ENCODE results near the gene USP48. TPM values are rescaled to one million over a fixed set of nuclear protein-coding genes. Genes with fewer than 3 reads are reported as not detected.

The USP48 gene
- total and polyA plus RNA-seq, 2 of the 8 experiments (the other 6 are each of a cell fraction or from before 2014, with no cell fraction given): 12.8 to 83.5 TPM

DNA sequence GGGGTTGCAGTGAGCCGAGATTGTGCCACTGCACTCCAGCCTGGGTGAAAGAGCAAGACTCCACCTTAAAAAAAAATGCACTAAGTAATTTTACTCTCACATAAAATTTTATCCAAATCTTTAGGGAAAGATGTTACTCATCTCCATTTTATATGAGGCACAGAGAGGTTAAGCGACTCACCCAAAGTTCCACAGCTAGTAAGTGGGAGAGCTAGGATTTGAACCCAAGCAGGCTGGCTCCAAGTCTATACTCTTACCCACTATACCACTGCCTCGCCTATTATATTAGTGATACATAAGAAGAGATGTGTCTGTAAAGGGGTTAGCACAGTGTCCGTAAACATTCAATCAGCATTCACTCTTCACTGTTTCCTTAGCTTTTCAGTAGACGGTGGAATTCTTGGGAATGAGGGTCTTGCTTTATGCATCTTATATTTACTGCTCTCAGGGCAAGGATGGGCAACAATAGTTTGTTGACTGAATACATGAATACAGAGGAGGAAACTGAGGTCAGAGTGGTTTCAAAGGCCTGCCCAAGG, 44.3 kb upstream of the USP48 start:
- Histone ChIP-seq H3K9me3 (ENCODE audit: insufficient read depth in 2 of 2, low read depth in 1 of 2, low read length in 1 of 2) (no peaks in the 10 kb centered on the region), H2BK12ac (ENCODE audit: low read depth, low read length) (no peak overlapping the region), H3K23me2 (ENCODE audit: low read depth, low read length) (no peaks in the 10 kb centered on the region), H2BK5ac (ENCODE audit: low read depth, low read length) (no peak overlapping the region), H2BK20ac (ENCODE audit: low read length) (no peak overlapping the region), H3K79me1 (ENCODE audit: low read depth, low read length) (no peaks in the 10 kb centered on the region), H4K91ac (replicated peaks; ENCODE audit: insufficient read length, low read length) (no peak overlapping the region), H2BK120ac (replicated peaks; ENCODE audit: low read depth, low read length) (no peak overlapping the region), H3K14ac (ENCODE audit: insufficient read length) (no peak overlapping the region), H3K23ac (ENCODE audit: insufficient read length) (no peak overlapping the region), H3K4me2 (ENCODE audit: insufficient read depth in 1 of 2, low read depth in 2 of 2, low read length in 2 of 2) (no peak overlapping the region), H4K20me1 (replicated peaks in 1 of 2; ENCODE audit: control insufficient read depth in 1 of 2, insufficient read depth in 2 of 2, low read length in 2 of 2) (peaks cover 0 to 5% of the 10 kb centered on the region in 2 experiments), H2AK5ac (ENCODE audit: low read depth, low read length) (no peak overlapping the region), H3K36me3 (ENCODE audit: control insufficient read depth in 2 of 4, insufficient read depth in 4 of 4, low read length in 3 of 4) (peaks cover 6 to 53% (median 38%) of the 10 kb centered on the region in 4 experiments; a peak in 7 of 8 replicates), H3K4me1 (replicated peaks in 1 of 4; ENCODE audit: control insufficient read depth in 3 of 4, insufficient read depth in 4 of 4, low read length in 3 of 4) (no peaks in the 10 kb centered on the region; a peak in 1 of 7 replicates), H3K18ac (ENCODE audit: extremely low read depth, low read length) (no peak overlapping the region), H3K4ac (replicated peaks; ENCODE audit: insufficient read length, low read depth, low read length) (no peak overlapping the region), H3K4me3 (ENCODE audit: extremely low read depth in 1 of 4, insufficient read depth in 2 of 4, low read depth in 3 of 4, low read length in 4 of 4) (no peak overlapping the region), H3K27me3 (replicated peaks in 1 of 4; ENCODE audit: control insufficient read depth in 3 of 4, extremely low read depth in 1 of 4, insufficient read depth in 3 of 4, low read length in 3 of 4) (no peaks in the 10 kb centered on the region; a peak in 1 of 7 replicates), H2BK15ac (ENCODE audit: low read length) (no peak overlapping the region), H3K56ac (replicated peaks; ENCODE audit: insufficient read length, low read depth, low read length) (no peak overlapping the region), H4K5ac (ENCODE audit: insufficient read length, low read depth, low read length) (no peak overlapping the region), H4K8ac (ENCODE audit: extremely low read depth, insufficient read depth, low read length) (no peak overlapping the region), H2AFZ (ENCODE audit: low read length) (no peak overlapping the region), H3K9ac (replicated peaks in 1 of 4; ENCODE audit: extremely low read depth in 1 of 4, low read depth in 3 of 4, low read length in 3 of 4) (no peak overlapping the region), H3K79me2 (ENCODE audit: control insufficient read depth in 1 of 2, insufficient read depth in 2 of 2, low read length in 2 of 2) (no peaks in the 10 kb centered on the region), H3K27ac (ENCODE audit: low read depth, low read length) (no peak overlapping the region)
- 88% methylated on average over 5 of the region's 5 CpGs; no CpG with 5 or more reads in 1 of the 2 experiments for WGBS, 2 experiments (ENCODE audit: extremely low coverage in 1 of 2, insufficient coverage in 1 of 2, insufficient read length in 1 of 2, insufficient replicate concordance in 2 of 2, low coverage in 1 of 2, low lambda C conversion rate in 2 of 2, missing lambda C conversion rate in 1 of 2)
- TF ChIP-seq CEBPB (IDR thresholded peaks at IDR 0.05; ENCODE audit: low read depth, low read length) (no peak), YY1 (IDR thresholded peaks at IDR 0.05; ENCODE audit: low read depth, low read length) (no peak), CHD2 (IDR thresholded peaks at IDR 0.05; ENCODE audit: low read length) (no peak)
- TF ChIP-seq, protein P1, sequence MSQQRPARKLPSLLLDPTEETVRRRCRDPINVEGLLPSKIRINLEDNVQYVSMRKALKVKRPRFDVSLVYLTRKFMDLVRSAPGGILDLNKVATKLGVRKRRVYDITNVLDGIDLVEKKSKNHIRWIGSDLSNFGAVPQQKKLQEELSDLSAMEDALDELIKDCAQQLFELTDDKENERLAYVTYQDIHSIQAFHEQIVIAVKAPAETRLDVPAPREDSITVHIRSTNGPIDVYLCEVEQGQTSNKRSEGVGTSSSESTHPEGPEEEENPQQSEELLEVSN (IDR thresholded peaks at IDR 0.05): no peak
- no peak for DNase-seq (ENCODE audit: low read depth in 1 of 2, low spot score in 2 of 2)
- ChIA-PET POLR2A (ENCODE audit: partially characterized antibody) (interaction anchor here (1.6 kb wide), 1 partner anchor 8 kb away, joined by 4 read pairs; no protein-coding TSS in a partner anchor), CTCF (ENCODE audit: partially characterized antibody) (interaction anchor here (0.6 to 1.5 kb wide), 2 partner anchors 29 to 54 kb away, joined by 3 read pairs; no protein-coding TSS in a partner anchor)
- FAIRE-seq: no peak
